Lower lobe of right lung (tissue), 2 donors: ENCODE data around the gene ALDH3A1. TPM values are rescaled to one million over a fixed set of nuclear protein-coding genes. Genes with fewer than 3 reads are reported as not detected.

Source experiments
- ATAC-seq, 2 donors: fragments of 200-7000 bp; cut with Tn5 transposase; one replicate each; pipeline ENCODE4 v1.9.1; 2020 to 2022; ENCODE audit warnings: mild to moderate bottlenecking in 2 of 2, moderate library complexity in 2 of 2
- DNase-seq: peaks from one replicate; pipeline ENCODE4 v3.0.0-alpha.2; 2020
- H3K27ac ChIP-seq: fragments of 200-600 bp; one replicate; pipeline ENCODE4 v1.8.0; 2022
- H3K27me3 ChIP-seq: fragments of 200-600 bp; one replicate; pipeline ENCODE4 v1.8.0; 2022; ENCODE audit warnings: low read depth
- H3K36me3 ChIP-seq: fragments of 200-600 bp; one replicate; pipeline ENCODE4 v1.8.0; 2022; ENCODE audit warnings: mild to moderate bottlenecking
- H3K4me1 ChIP-seq: fragments of 200-600 bp; one replicate; pipeline ENCODE4 v1.8.0; 2022
- H3K4me3 ChIP-seq: fragments of 200-600 bp; one replicate; pipeline ENCODE4 v1.8.0; 2022; ENCODE audit warnings: mild to moderate bottlenecking
- H3K9me3 ChIP-seq: fragments of 200-600 bp; one replicate; pipeline ENCODE4 v1.8.0; 2022
- CTCF ChIP-seq: fragments of 200-600 bp; IDR thresholded peaks from one replicate; pipeline ENCODE4 v1.8.0; 2022; ENCODE audit warnings: antibody characterized with exemption, mild to moderate bottlenecking
- intact Hi-C: fragments of 100-400 bp; cut with DNase I; formaldehyde crosslinking; loops from one replicate; pipeline ENCODE4 v1.11.0; 2022
- total RNA-seq: library from RNA; stranded (reverse); fragmentation: NEBNext Ultra II Directional; extraction: Animal tissue kit (Norgen Biotek cat#: 25700); gene quantifications from one replicate; pipeline ENCODE4 v1.2.1, GENCODE V29; 2021
- donor health status: DM: no; HTN: yes; CAD: no; lungs with severe emphysema.

Gene ALDH3A1
- total RNA-seq, 1 donor from 2014 or later = 6.7 TPM

- intact Hi-C loops = no loop called here
- no peaks in the 10 kb centered on the region for H3K36me3 ChIP-seq
- no peaks in the 10 kb centered on the region for H3K27me3 ChIP-seq
- H3K9me3 ChIP-seq = no peaks in the 10 kb centered on the region
- peaks cover 10% of the 10 kb centered on the region for H3K4me1 ChIP-seq
- H3K27ac ChIP-seq = no peak overlapping the region
- no peak overlapping the region for H3K4me3 ChIP-seq
- ATAC-seq = peak in 1 of 2 donors; percentile 15
- DNase-seq = no peak
- no peak for TF ChIP-seq CTCF
Measured at GRCh38 chr17:19718613-19719354, 29.3 kb downstream of the ALDH3A1 start.

GRCh38 chr17:19718041-19718612, 30.0 kb downstream of the ALDH3A1 start:
- Histone ChIP-seq H3K4me3 (no peak overlapping the region), H3K27me3 (no peaks in the 10 kb centered on the region), H3K36me3 (no peaks in the 10 kb centered on the region), H3K27ac (no peak overlapping the region), H3K9me3 (no peaks in the 10 kb centered on the region), H3K4me1 (peaks cover 10% of the 10 kb centered on the region)
- TF ChIP-seq CTCF = no peak
- DNase-seq = no peak
- ATAC-seq = no peak
- intact Hi-C loops = no loop called here

DNA sequence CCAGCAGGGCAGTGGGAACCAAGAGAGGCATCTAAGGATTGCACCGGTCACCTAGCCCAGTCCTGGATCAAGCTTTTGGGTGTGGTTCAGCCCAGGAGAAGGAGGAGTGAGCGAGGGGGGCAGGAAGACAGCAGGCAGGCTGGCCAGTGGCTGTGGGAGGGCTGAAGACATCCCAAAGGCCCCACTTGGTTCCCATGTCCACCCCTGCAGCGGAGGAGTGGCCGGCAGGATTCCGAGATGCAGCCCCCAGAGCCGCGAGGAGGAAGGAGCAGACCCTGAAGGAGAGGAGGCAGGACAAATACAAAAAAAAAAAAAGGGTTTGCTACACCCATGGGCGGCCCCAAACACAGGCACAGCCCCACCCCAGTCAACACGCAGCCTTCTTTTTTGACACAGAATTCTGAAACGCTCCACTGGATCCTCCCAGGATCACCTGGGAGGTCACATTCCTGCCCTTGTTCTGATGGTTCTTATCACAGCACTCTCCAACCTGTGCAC, 30.6 kb downstream of the ALDH3A1 start:
- H3K36me3 ChIP-seq = no peaks in the 10 kb centered on the region
- peaks cover 10% of the 10 kb centered on the region for H3K4me1 ChIP-seq

GRCh38 chr17:19717031-19717360, 31.1 kb downstream of the ALDH3A1 start:
- Histone ChIP-seq H3K36me3 (no peaks in the 10 kb centered on the region), H3K4me3 (no peak overlapping the region), H3K27ac (no peak overlapping the region), H3K9me3 (no peaks in the 10 kb centered on the region), H3K4me1 (peaks cover 10% of the 10 kb centered on the region), H3K27me3 (no peaks in the 10 kb centered on the region)
- DNase-seq = no peak
- TF ChIP-seq CTCF = no peak
- no peak for ATAC-seq
- intact Hi-C loops = no loop called here

More for the DNA sequence above, 30.6 kb downstream of the ALDH3A1 start:
- ATAC-seq (no peak), DNase-seq (no peak)
- intact Hi-C loops = no loop called here
- H3K9me3 ChIP-seq = no peaks in the 10 kb centered on the region
- no peak for TF ChIP-seq CTCF
- no peak overlapping the region for H3K4me3 ChIP-seq
- no peak overlapping the region for H3K27ac ChIP-seq
- no peaks in the 10 kb centered on the region for H3K27me3 ChIP-seq

DNA sequence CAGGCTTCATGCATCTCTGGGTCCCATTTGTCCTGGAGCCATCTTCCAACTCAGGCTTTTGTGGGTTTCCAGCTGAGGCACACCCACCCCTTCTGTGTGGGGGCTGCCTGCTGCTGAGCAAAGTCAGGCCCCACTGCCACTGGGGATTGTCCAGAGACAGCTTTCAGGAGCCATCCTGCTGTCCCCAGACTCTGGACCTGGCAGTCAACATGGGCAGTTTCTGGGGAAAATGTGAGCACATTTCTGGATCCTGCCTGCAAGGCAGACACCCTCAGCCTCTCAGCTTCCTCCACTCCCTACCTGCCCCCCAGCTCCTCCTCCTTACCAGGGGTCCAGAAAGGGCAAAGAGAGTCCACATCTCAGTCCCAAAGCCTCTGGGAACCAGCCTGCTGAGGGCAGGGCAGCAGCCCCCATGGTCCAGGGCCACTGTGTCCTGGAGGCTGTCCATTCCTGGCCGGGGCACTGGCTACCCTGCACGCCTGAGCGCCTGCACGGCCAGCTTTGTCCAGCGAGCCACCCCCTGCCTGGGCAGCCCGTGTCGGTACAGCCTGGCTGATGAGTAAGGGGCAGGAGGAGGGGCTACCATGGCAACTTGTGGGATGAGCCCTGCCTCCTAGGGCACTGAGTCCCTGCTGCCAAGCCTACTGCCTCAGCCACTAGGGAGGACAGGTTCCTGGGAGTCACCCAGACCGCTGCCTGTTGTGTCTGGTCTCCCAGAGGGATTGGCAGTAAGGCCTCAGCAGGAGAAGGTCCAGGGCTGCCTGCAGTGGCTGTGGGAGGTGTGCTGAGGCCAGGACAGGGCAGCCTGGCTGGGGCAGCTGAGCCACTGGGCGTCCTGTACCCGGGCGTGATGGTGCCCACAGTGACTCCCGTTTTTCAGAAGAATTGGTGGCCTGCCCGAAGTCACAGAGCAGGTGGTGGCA, 31.7 kb downstream of the ALDH3A1 start, which contains the start of gene SLC47A2:
SLC47A2 (minus strand) TSS at position 477 of the 923 bp plus-strand sequence; CDS start at position 448, 29 bp downstream.
- ATAC-seq = no peak
- DNase-seq = no peak
- no peaks in the 10 kb centered on the region for H3K36me3 ChIP-seq
- no peaks in the 10 kb centered on the region for H3K9me3 ChIP-seq
- H3K27ac ChIP-seq = no peak within 1 kb of the TSS
- no peaks in the 10 kb centered on the region for H3K27me3 ChIP-seq
- H3K4me1 ChIP-seq = peaks cover 10% of the 10 kb centered on the region
- no peak within 1 kb of the TSS for H3K4me3 ChIP-seq
- intact Hi-C loops = no loop called here
- TF ChIP-seq CTCF = no peak
